Activated T-cell treated with anti-CD3 and anti-CD28 coated beads, Interleukin-2, amount 50 U/mL, for 24 hours (primary cell): ENCODE measurements around the gene UNCX.

ENCODE experiments used
- DNase-seq: peaks from one replicate; pipeline ENCODE4 v3.0.0-alpha.2; 2020
- H3K27ac Mint-ChIP-seq: 2 replicates; pipeline ENCODE4 v1.8.0; 2020; ENCODE audit warnings: mild to moderate bottlenecking, mixed read lengths
- H3K27me3 Mint-ChIP-seq: 2 replicates; pipeline ENCODE4 v1.8.0; 2020; ENCODE audit warnings: mixed read lengths
- H3K36me3 Mint-ChIP-seq: 2 replicates; pipeline ENCODE4 v1.8.0; 2020; ENCODE audit warnings: low read depth, mixed read lengths
- H3K4me1 Mint-ChIP-seq: 2 replicates; pipeline ENCODE4 v1.8.0; 2020; ENCODE audit warnings: low read depth, mixed read lengths
- H3K4me3 Mint-ChIP-seq: 2 replicates; pipeline ENCODE4 v1.8.0; 2020; ENCODE audit warnings: mild to moderate bottlenecking, moderate library complexity, mixed read lengths
- H3K9me3 Mint-ChIP-seq: 2 replicates; pipeline ENCODE4 v1.8.0; 2020; ENCODE audit warnings: mixed read lengths

Gene UNCX

DNA sequence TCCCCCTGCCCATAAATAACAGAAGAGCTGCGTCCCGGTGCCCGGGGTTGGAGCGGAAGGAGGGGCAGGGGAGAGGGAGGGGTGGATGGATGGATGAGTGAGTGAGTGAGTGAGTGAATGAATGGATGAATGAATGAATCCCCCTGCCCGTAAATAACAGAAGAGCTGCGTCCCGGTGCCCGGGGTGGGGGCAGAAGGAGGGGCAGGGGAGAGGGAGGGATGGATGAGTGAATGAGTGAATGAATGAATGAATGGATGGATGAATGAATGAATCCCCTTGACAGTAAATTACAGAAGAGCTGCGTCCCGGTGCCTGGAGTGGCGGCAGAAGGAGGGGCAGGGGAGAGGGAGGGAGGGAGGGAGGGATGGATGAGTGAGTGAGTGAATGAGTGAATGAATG, 7.6 kb upstream of the UNCX start:
- Mint-ChIP-seq H3K4me3 (no peak overlapping the region), H3K9me3 (no peaks in the 10 kb centered on the region), H3K27me3 (peaks cover 82% of the 10 kb centered on the region), H3K27ac (no peak overlapping the region), H3K4me1 (peaks cover 3% of the 10 kb centered on the region), H3K36me3 (no peaks in the 10 kb centered on the region)
- DNase-seq = no peak

GRCh38 chr7:1225441-1226185, 7.1 kb upstream of the UNCX start:
- Mint-ChIP-seq H3K27ac (peak overlapping the region; percentile 33), H3K27me3 (peaks cover 81% of the 10 kb centered on the region), H3K9me3 (no peaks in the 10 kb centered on the region), H3K4me3 (no peak overlapping the region), H3K4me1 (peaks cover 3% of the 10 kb centered on the region), H3K36me3 (no peaks in the 10 kb centered on the region)
- DNase-seq = peak; percentile 69

GRCh38 chr7:1226186-1226901, 6.3 kb upstream of the UNCX start:
- H3K4me1 Mint-ChIP-seq = peaks cover 3% of the 10 kb centered on the region
- H3K4me3 Mint-ChIP-seq = no peak overlapping the region
- no peaks in the 10 kb centered on the region for H3K36me3 Mint-ChIP-seq
- DNase-seq = no peak
- H3K27ac Mint-ChIP-seq = peak overlapping the region; percentile 2
- no peaks in the 10 kb centered on the region for H3K9me3 Mint-ChIP-seq
- H3K27me3 Mint-ChIP-seq = peaks cover 81% of the 10 kb centered on the region

DNA sequence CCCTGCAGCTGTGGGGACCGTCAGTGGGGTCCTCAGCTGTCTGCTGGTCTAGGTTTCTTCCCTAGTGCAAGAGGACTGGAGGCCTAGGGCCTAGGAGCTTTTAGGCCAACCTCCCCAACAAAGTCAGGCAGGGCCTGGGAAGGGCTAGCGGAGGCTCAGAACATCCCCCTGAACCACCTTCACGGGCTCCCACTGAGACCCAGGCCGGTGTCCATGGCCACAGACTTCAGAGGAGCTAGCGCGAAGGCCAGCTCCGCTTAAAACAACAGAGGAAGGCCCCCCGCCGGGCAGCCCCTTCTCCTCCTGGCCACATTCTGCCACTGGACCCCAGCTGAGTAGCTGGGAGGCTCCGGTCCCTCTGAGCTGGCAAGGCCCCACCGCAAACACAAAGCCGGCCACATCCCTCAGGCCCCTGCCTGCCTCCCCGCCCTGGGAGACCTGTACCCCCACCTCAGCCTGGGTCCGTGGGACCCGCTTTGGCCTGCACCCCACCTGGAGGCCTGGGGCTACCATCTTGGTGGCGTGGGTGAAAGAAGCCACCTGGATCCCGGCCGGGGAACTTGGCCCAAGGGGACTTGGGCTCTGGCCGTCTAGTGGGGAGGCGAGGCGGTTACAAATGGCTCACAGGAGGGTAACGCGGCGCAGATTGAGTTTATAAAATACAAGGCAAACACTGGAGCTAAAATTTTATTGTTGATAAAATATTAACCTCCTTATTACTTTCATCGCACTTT, 5.4 kb upstream of the UNCX start:
- H3K4me1 Mint-ChIP-seq = peaks cover 10% of the 10 kb centered on the region
- no peak overlapping the region for H3K4me3 Mint-ChIP-seq
- H3K36me3 Mint-ChIP-seq = no peaks in the 10 kb centered on the region
- H3K27me3 Mint-ChIP-seq = peaks cover 81% of the 10 kb centered on the region
- DNase-seq = no peak
- no peaks in the 10 kb centered on the region for H3K9me3 Mint-ChIP-seq
- no peak overlapping the region for H3K27ac Mint-ChIP-seq

- Mint-ChIP-seq H3K36me3 (no peaks in the 10 kb centered on the region), H3K27me3 (peaks cover 79% of the 10 kb centered on the region), H3K4me3 (no peak overlapping the region), H3K4me1 (peaks cover 11% of the 10 kb centered on the region), H3K27ac (no peak overlapping the region), H3K9me3 (no peaks in the 10 kb centered on the region)
- DNase-seq = no peak
Observed at GRCh38 chr7:1227814-1228544, 4.7 kb upstream of the UNCX start.

DNA sequence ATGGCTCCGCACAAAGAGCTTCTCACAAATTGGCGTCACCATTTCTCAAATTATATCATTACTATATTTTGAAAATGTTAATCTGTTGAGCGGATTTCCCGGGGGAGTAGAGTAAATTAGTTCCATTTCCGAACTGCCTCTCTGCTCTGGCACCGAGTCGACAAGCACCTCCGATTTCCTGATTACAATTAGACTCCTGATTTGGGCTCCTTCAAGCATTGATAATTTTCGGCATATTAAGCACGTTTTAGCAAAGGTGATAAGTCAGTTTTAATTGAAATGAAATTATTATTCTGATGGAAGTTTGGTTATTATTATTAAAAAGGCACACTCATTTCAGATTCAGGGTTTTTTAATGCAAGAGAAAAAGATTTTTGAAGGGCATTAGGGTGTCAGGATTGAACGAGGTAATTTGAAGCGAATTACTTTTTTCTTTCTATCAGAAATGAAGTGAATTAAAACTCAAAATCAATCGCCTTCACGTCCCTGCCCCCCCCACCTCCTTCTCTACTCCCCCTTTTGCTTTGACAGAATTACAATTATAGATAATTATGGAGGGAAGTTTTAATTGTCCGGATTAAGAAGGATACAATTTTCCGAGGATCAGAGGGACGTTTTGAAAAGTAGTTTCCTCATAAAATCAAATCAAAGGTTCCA, 4.0 kb upstream of the UNCX start:
- peaks cover 11% of the 10 kb centered on the region for H3K4me1 Mint-ChIP-seq
- no peak overlapping the region for H3K27ac Mint-ChIP-seq
- no peaks in the 10 kb centered on the region for H3K9me3 Mint-ChIP-seq
- no peak overlapping the region for H3K4me3 Mint-ChIP-seq
- H3K36me3 Mint-ChIP-seq = no peaks in the 10 kb centered on the region
- DNase-seq = no peak
- peaks cover 76% of the 10 kb centered on the region for H3K27me3 Mint-ChIP-seq

GRCh38 chr7:1229202-1229947, 3.3 kb upstream of the UNCX start:
- Mint-ChIP-seq H3K27ac (no peak overlapping the region), H3K36me3 (no peaks in the 10 kb centered on the region), H3K4me3 (no peak overlapping the region), H3K27me3 (peaks cover 77% of the 10 kb centered on the region), H3K4me1 (peaks cover 12% of the 10 kb centered on the region), H3K9me3 (no peaks in the 10 kb centered on the region)
- DNase-seq = no peak

DNA sequence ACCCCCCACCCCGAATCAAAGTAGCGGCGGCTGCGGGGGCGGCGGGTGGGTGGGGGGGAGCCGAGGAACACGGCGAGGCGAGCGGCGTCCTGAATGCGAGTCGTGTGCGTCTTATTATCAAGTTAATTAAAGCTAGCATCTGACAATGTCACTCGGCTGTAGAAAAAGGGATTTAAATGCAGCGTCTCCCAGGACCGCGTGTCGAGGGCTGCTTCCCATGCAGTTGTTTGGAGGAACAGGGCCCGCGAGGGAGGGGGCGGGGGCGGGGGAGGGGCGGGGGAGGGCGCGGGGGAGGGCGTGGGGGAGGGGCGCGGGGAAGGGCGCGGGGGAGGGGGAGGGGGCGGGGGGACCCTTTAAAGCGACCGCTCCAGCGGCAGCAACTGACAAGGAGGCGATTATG, 2.7 kb upstream of the UNCX start:
- Mint-ChIP-seq H3K4me1 (peaks cover 18% of the 10 kb centered on the region), H3K4me3 (no peak overlapping the region), H3K27ac (no peak overlapping the region), H3K9me3 (no peaks in the 10 kb centered on the region), H3K27me3 (peaks cover 80% of the 10 kb centered on the region), H3K36me3 (no peaks in the 10 kb centered on the region)
- DNase-seq = no peak

GRCh38 chr7:1230411-1231213, 2.1 kb upstream of the UNCX start:
- no peak for DNase-seq
- no peak overlapping the region for H3K4me3 Mint-ChIP-seq
- no peaks in the 10 kb centered on the region for H3K9me3 Mint-ChIP-seq
- H3K27ac Mint-ChIP-seq = peak overlapping the region; percentile 55
- peaks cover 79% of the 10 kb centered on the region for H3K27me3 Mint-ChIP-seq
- peaks cover 21% of the 10 kb centered on the region for H3K4me1 Mint-ChIP-seq
- no peaks in the 10 kb centered on the region for H3K36me3 Mint-ChIP-seq

GRCh38 chr7:1231214-1232102, 1.2 kb upstream of the UNCX start:
- Mint-ChIP-seq H3K4me3 (no peak overlapping the region), H3K27ac (peak overlapping the region; percentile 55), H3K9me3 (no peaks in the 10 kb centered on the region), H3K36me3 (no peaks in the 10 kb centered on the region), H3K4me1 (peaks cover 23% of the 10 kb centered on the region), H3K27me3 (peaks cover 73% of the 10 kb centered on the region)
- DNase-seq = no peak

DNA sequence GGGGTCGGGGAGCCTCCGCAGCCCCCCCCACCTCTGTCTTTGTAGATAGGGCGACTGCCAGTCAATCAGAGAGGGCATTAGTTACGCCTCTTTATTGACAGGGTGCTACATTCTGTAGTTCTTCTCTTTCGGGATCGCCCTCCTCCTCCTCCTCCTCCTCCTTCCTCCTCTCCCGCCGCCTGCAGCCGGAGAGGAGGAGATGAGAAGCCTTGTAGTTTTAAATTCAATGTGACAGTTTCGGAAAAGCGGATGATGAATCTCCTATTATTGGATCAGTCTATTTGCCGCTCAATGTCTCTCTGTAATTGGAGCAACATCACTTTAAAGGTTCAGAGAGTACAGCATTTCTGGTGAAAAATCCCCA, 587 bp upstream of the UNCX start:
- Mint-ChIP-seq H3K9me3 (no peaks in the 10 kb centered on the region), H3K27me3 (peaks cover 69% of the 10 kb centered on the region), H3K4me3 (no peak overlapping the region), H3K36me3 (no peaks in the 10 kb centered on the region), H3K4me1 (peaks cover 23% of the 10 kb centered on the region), H3K27ac (peak overlapping the region; percentile 12)
- no peak for DNase-seq

DNA sequence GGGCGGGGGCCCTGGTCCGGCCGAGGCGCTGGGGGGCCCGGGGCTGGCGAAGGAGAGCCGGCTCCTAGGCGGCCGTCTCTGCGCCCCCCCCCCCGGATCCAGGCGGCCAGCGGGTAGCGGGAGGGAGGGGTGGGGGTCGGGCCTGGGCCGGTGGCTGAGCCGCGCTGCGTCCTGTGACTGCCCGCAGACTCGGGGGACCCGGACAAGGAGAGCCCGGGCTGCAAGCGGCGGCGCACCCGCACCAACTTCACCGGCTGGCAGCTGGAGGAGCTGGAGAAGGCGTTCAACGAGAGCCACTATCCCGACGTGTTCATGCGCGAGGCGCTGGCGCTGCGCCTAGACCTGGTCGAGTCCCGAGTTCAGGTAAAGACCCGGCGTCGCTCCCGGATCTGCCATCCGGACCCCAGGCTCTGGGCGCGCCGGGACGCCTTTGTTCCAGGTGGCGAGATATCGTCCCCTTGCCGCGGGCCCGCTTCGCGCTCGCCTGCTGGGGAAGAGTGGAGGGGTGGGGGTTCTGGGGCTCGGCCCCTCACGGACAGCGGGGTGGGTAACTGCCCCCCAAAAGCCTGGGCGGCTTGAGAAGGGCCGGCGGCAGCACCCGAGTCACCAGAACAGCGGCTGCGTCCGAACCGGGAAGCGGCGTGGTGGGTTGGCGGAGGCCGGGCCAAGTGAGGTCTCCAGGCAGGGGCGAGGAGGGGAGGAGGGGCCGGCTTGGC, 819 bp downstream of the UNCX start:
- H3K36me3 Mint-ChIP-seq = no peaks in the 10 kb centered on the region
- no peaks in the 10 kb centered on the region for H3K9me3 Mint-ChIP-seq
- peak overlapping the region; percentile 40 for H3K27ac Mint-ChIP-seq
- H3K27me3 Mint-ChIP-seq = peaks cover 66% of the 10 kb centered on the region
- peaks cover 25% of the 10 kb centered on the region for H3K4me1 Mint-ChIP-seq
- DNase-seq = no peak
- no peak overlapping the region for H3K4me3 Mint-ChIP-seq
